Astrocyte (in vitro differentiated cells and primary cell): ENCODE measurements around the gene RYR2.

Experiments used
- EZH2 ChIP-seq: IDR thresholded peaks from 2 replicates; pipeline ENCODE4 v1.6.1; 2012; ENCODE audit warnings: mild to moderate bottlenecking, low read length, inconsistent platforms; ENCODE audit not compliant: insufficient read depth
- TF ChIP-seq, protein P1 (sequence below): IDR thresholded peaks from 2 replicates; pipeline ENCODE4 v1.5.1; 2011; ENCODE audit warnings: low read depth, mild to moderate bottlenecking, inconsistent platforms, low read length, moderate library complexity; ENCODE audit not compliant: insufficient read depth

GRCh38 chr1:237431448-237431847 is 389.5 kb downstream of the RYR2 start:
- TF ChIP-seq, protein P1, sequence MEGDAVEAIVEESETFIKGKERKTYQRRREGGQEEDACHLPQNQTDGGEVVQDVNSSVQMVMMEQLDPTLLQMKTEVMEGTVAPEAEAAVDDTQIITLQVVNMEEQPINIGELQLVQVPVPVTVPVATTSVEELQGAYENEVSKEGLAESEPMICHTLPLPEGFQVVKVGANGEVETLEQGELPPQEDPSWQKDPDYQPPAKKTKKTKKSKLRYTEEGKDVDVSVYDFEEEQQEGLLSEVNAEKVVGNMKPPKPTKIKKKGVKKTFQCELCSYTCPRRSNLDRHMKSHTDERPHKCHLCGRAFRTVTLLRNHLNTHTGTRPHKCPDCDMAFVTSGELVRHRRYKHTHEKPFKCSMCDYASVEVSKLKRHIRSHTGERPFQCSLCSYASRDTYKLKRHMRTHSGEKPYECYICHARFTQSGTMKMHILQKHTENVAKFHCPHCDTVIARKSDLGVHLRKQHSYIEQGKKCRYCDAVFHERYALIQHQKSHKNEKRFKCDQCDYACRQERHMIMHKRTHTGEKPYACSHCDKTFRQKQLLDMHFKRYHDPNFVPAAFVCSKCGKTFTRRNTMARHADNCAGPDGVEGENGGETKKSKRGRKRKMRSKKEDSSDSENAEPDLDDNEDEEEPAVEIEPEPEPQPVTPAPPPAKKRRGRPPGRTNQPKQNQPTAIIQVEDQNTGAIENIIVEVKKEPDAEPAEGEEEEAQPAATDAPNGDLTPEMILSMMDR, result no peak
- no peak for TF ChIP-seq EZH2
